Muscle of arm (tissue), 14 donors: ENCODE results near the gene AWAT1. TPM values are rescaled to one million over a fixed set of nuclear protein-coding genes. Genes with fewer than 3 reads are reported as not detected.
"Not testable (repeated sequence)": the region's sequence is repeated elsewhere in the genome, so short reads cannot be mapped to it uniquely, and the experiment has no call there.

ENCODE experiments used
- DNase-seq: peaks from one replicate; pipeline ENCODE4 v3.0.0-alpha.2; 2013
- long read RNA-seq, 11 donors: transcript quantifications; one replicate each; lab custom pipeline, GENCODE V29; 2026
- polyA plus RNA-seq, 12 donors: library from polyadenylated mRNA; unstranded; fragments of 120-200 nt; gene quantifications; one replicate each; pipeline ENCODE4 v1.2.1, GENCODE V29; 2013; ENCODE audit not compliant: insufficient read length in 12 of 12

Gene AWAT1
- polyA plus RNA-seq: not detected
- long read RNA-seq, donor 1: 0 reads
- long read RNA-seq, donor 2: 0 reads
- long read RNA-seq, donor 3: 0 reads
- long read RNA-seq, donor 4: 0 reads
- long read RNA-seq, donor 5: 0 reads
- long read RNA-seq, donor 6: 0 reads
- long read RNA-seq, donor 7: 0 reads
- long read RNA-seq, donor 8: 0 reads
- long read RNA-seq, donor 9: 0 reads
- long read RNA-seq, donor 10: 0 reads
- long read RNA-seq, donor 11: 0 reads

- no peak for DNase-seq
Measured at GRCh38 chrX:70234355-70234754, at the start of gene AWAT1. TSS of gene AWAT1 (plus strand) at chrX:70234655. CDS start at chrX:70234696, 41 bp downstream.

GRCh38 chrX:70190225-70190624 lies 44.2 kb upstream of the AWAT1 start:
- DNase-seq: no peak

GRCh38 chrX:70196961-70197720 lies 37.3 kb upstream of the AWAT1 start:
- peak; percentile 4 for DNase-seq

GRCh38 chrX:70201732-70202131 lies 32.7 kb upstream of the AWAT1 start:
- no peak for DNase-seq

- no peak for DNase-seq
Measured at GRCh38 chrX:70208479-70208878, 26.0 kb upstream of the AWAT1 start.

GRCh38 chrX:70209570-70209969 lies 24.9 kb upstream of the AWAT1 start:
- DNase-seq: not testable (repeated sequence)

- DNase-seq: no peak
Measured at GRCh38 chrX:70219938-70220764, 14.3 kb upstream of the AWAT1 start.

GRCh38 chrX:70226048-70226447 lies 8.4 kb upstream of the AWAT1 start:
- no peak for DNase-seq

GRCh38 chrX:70226687-70227086 lies 7.8 kb upstream of the AWAT1 start:
- no peak for DNase-seq

GRCh38 chrX:70231666-70232065 lies 2.8 kb upstream of the AWAT1 start:
- DNase-seq: no peak

- no peak for DNase-seq
Measured at GRCh38 chrX:70240751-70241150, 6.3 kb downstream of the AWAT1 start.

GRCh38 chrX:70241501-70241900 lies 7.0 kb downstream of the AWAT1 start:
- DNase-seq: no peak

- not testable (repeated sequence) for DNase-seq
Measured at GRCh38 chrX:70243601-70244000, 9.1 kb downstream of the AWAT1 start.

- DNase-seq: no peak
Measured at GRCh38 chrX:70244881-70245280, 10.4 kb downstream of the AWAT1 start.

GRCh38 chrX:70247252-70247651 lies 12.8 kb downstream of the AWAT1 start:
- no peak for DNase-seq

GRCh38 chrX:70252491-70252890 lies 18.0 kb downstream of the AWAT1 start:
- no peak for DNase-seq

GRCh38 chrX:70253377-70254062 lies 19.1 kb downstream of the AWAT1 start:
- no peak for DNase-seq

- DNase-seq: no peak
Measured at GRCh38 chrX:70254063-70254400, 19.6 kb downstream of the AWAT1 start.

GRCh38 chrX:70254909-70255308 lies 20.5 kb downstream of the AWAT1 start:
- DNase-seq: no peak

- no peak for DNase-seq
Measured at GRCh38 chrX:70255452-70255851, 21.0 kb downstream of the AWAT1 start.

GRCh38 chrX:70257423-70258288 lies 23.2 kb downstream of the AWAT1 start:
- DNase-seq: no peak
